Fibroblast of villous mesenchyme (primary cell): ENCODE measurements around the gene FAM120AOS. TPM values are rescaled to one million over a fixed set of nuclear protein-coding genes. Genes with fewer than 3 reads are reported as not detected.

Source experiments
- DNase-seq: peaks from one replicate; pipeline ENCODE4 v3.0.0-alpha.2; 2010; ENCODE audit warnings: low read depth
- H3K4me3 ChIP-seq: 2 replicates; pipeline ENCODE4 v1.5.1; 2011; ENCODE audit warnings: low read depth, mild to moderate bottlenecking, low read length
- CTCF ChIP-seq: IDR thresholded peaks from 2 replicates; pipeline ENCODE4 v1.5.1; 2012; ENCODE audit warnings: low read depth, mild to moderate bottlenecking, low read length; ENCODE audit not compliant: insufficient read depth
- total RNA-seq: library from RNA; depleted of rRNA; stranded (reverse); fragments of >200 nt; gene quantifications from 2 replicates; pipeline ENCODE4 v1.2.3, GENCODE V29; 2012

Gene FAM120AOS
- total RNA-seq: 42.5 and 43.6 TPM in 2 replicates

- peak within 1 kb of the TSS; percentile 84 for H3K4me3 ChIP-seq
- TF ChIP-seq CTCF: no peak
- peak; percentile 97 for DNase-seq
Measured at GRCh38 chr9:93453047-93453914, at the start of gene FAM120AOS. FAM120AOS (minus strand) TSS chr9:93453581; CDS start chr9:93452709, 872 bp downstream.

DNA sequence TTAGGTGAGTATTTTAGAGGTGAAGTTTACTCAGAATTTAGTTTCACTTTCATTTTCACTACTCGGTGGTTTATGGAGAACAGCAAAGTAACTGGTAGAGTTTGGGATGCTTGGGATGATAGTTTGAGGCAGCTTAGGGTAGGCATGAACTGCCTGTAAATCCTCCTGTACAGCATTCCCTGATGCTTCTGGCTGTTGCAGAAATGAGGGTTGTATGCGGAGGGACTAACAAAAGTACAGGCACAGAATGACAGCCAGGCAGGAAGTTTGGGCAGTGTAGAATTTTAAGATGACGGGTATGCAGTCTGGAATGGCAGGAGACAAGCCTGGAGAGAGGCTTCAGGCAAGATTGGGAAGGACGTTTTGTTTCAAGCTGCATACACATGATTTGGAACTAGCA lies 48.0 kb upstream of the FAM120AOS start:
- peak; percentile 60 for DNase-seq
- H3K4me3 ChIP-seq: peak overlapping the region; percentile 59
- TF ChIP-seq CTCF: no peak

DNA sequence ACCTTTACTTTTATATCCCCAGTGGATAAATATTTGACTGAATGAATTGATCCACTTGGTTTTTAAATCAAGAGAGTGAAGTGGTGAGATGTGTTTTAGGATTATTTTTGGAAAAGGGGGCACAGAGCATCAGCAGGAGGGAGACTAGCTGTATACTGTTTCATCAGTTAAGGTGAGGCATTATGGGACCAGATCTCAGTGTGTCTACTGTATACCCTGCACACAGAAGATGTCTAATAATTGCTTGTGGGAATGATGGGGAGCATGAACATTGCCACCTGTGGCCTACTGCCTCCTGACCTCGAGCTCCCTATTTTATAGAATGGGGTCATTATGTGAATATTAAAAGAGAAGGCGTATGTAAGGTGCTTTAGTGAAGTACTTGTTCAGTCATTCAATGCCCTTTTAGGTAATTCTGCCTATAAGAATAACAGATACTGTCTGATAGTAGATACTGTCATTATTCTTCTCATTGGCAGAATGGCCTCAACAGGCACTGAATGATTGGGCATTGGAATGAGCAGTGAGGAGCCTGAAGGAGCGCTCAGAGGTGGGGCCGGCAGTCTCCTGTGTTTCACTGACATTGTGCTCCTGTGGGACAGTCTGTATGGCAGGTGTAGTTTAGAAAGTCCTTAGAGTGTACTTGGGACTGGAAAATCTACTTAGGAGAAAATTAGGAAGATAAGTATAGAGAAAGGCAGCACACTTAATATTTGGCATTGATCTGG lies 47.4 kb upstream of the FAM120AOS start:
- no peak for TF ChIP-seq CTCF
- peak overlapping the region; percentile 59 for H3K4me3 ChIP-seq
- DNase-seq: no peak

- H3K4me3 ChIP-seq: no peak overlapping the region
- TF ChIP-seq CTCF: no peak
- DNase-seq: no peak
Measured at GRCh38 chr9:93496285-93496684, 42.9 kb upstream of the FAM120AOS start.

GRCh38 chr9:93493949-93494348 lies 40.6 kb upstream of the FAM120AOS start:
- DNase-seq: no peak
- H3K4me3 ChIP-seq: no peak overlapping the region
- TF ChIP-seq CTCF: no peak

DNA sequence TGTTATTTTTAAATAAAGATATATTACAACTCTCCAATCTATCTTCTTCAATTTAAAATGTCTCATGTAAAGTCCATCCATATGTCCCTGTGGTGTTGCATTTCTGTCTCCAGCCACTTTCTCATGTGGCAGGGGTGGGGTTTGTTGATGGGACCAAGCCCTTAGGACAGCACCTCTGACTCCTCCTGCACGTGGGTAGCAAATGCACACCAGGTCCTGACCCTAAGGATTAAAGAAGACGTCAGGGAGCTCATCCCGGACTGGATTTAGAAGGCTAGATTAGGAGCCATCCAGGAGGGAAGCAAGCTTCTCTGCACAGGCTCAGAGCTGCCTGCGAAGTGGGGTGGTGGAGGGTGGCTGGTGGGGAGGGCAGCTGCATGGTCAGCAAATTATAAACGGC lies 38.9 kb upstream of the FAM120AOS start:
- no peak for TF ChIP-seq CTCF
- H3K4me3 ChIP-seq: no peak overlapping the region
- DNase-seq: peak; percentile 81
